SHP77 treated with DMSO at 0.1 percent for 48 hours (cell line): ENCODE measurements around the gene CFAP77.

Source experiments
- DNase-seq: peaks from one replicate; lab custom pipeline; 2025; lab: John Stamatoyannopoulos, UW

CFAP77 gene

DNA sequence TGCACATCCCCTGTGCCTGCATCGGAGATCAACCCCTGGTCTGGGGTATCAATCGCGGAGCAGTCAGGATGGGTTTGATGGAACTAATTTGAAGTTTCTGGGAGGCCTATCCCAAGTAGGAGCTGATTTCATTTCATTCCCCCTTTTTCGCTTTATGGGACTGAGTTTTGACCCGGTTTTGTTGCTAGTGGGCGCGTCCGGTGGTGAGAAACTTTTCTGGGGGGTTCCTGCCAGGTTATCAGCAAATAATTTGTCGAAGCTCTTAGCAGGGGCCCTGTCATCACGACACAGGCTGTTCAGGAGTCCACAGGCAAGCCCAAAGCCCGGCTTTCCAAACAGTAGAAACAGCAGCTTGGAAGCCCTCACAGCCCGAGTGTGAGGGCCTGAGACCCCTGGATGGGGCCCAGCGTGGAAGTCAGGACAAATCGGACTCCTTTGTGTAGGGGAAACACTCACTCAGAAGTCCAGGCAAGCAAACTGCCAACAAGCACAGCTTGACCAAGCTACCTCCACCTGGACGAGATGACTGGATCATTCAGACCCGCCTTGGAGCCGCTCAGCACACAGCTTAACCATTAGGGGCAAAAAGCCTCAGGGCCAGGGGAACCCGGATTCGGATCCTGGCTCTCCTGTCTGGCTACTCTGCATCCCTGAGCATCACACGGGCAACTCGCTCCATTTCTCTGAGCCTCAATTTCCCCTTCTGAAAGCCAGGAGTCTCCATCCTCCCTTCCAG lies 108.0 kb downstream of the CFAP77 start:
- DNase-seq: no peak

DNA sequence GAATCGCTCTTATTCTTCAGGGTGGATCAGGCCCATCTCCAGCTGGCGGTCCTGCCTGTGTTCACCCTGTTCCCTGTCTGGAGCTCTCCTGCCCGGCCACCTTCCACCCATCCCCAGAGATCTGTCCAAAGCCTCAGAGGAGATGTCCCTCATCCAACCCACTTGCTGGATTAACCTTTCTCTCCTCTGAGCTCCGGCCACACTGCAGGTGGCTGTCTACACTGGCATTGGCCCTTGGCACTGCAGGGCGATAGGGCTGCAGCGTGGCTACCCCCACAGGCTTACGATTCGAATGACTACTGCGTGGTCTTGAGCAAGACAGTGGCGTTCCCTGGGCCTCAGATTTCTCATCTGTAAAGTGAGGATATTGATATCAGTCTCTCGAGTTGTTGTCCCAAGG lies 108.6 kb downstream of the CFAP77 start:
- DNase-seq: no peak

- DNase-seq: no peak
These were observed 109.0 kb downstream of the CFAP77 start for GRCh38 chr9:132519033-132519432.

GRCh38 chr9:132520612-132521011 lies 110.6 kb downstream of the CFAP77 start:
- DNase-seq: no peak

DNA sequence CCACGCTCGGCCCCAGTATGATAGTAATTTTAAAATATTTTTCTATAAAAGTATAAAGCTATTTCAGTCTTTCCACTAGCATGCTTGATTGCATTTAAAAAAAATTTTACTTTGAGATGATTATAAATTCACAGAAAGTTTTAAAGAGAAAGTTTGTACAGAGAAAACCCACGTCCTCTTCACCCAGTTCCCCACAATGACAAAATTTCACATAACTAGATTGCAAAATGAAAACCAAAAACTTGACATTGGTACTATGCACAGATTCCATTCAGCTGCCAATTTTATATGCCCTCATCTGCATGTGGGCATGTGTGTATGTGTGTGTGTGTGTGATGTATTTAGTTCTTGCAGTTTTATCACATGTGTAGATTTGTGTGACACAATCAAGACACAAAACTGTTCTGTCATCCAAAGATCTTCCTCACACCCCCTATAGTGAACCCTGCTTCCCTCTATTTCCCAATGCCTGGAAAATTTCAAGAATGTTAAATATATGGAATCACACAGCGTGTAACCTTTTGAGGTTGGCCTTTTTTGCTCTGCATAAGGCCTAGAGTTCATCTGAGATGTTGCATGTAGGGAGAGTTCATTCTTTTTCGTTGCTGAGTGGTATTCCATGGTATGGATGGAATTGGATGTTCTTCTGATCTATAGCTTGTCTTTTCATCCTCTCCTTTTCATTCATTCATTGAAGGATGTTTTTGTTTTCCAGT lies 115.5 kb downstream of the CFAP77 start:
- DNase-seq: no peak

DNA sequence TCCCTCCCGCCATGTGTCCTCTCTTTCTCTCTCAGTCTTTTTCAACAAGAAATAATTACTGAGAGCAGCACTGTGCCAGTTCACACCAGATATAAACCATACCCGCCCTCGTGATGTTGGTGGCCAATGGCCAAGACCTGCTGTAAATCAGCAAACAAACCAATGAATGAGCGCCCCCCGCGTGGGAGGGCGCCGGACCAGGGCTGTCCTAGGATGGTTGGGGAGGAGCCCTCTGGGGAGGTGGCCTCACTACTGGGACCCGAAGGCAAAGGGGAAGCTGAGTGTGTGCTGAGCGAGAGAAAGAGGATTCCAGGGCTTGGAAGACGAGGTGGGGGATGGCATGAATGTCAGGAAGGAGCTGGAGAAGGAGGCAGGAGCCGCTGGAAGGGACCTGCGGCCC lies 121.2 kb downstream of the CFAP77 start:
- no peak for DNase-seq

GRCh38 chr9:132531710-132532570 lies 121.9 kb downstream of the CFAP77 start:
- DNase-seq: no peak

- no peak for DNase-seq
These were observed 124.8 kb downstream of the CFAP77 start for GRCh38 chr9:132534832-132535231.

GRCh38 chr9:132536124-132536523 lies 126.1 kb downstream of the CFAP77 start:
- DNase-seq: no peak

DNA sequence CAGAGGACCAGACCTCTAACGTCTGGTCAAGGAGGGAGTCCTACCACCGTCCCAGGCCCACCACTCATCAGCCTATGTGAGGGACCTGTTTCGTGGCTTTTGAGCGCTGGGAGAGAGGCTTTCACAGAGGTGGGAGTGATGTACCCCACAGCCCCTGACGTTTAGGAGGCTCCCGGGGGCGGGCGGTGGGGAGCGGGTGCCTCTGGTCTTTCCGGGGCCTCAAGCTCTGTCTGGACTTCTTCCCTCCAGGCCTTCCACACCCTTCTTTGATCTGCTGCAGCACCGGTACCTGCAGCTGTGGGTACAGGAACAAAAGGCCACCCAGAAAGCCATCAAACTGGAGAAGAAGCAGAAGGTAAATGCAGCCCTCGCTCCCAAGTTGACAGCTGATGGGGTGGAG lies 127.3 kb downstream of the CFAP77 start:
- no peak for DNase-seq

- DNase-seq: no peak
These were observed 128.1 kb downstream of the CFAP77 start for GRCh38 chr9:132538071-132538470.

- DNase-seq: no peak
These were observed 129.1 kb downstream of the CFAP77 start for GRCh38 chr9:132539096-132539495.

DNA sequence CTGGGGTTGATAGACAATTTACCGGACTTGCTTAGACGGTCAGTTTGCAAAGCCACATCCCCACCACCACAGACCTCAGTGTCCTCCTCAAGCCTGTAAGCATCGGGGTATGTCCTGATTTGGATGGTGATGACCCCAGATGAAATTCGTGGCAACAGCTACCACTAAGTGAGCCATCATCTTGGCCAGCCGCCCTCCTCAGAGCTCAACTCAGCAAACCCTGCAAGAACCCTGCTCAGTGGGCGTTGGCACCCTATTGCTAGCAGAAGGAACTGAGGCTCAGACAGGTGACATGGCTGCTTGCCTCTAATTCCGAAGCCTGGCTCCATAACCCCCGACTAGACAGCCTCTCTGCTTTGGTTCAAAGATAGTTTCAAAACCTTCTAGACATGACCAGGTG lies 131.0 kb downstream of the CFAP77 start:
- no peak for DNase-seq

- DNase-seq: no peak
These were observed 132.1 kb downstream of the CFAP77 start for GRCh38 chr9:132541870-132542830.

- no peak for DNase-seq
These were observed 133.2 kb downstream of the CFAP77 start for GRCh38 chr9:132543251-132543650.

- DNase-seq: no peak
These were observed 133.9 kb downstream of the CFAP77 start for GRCh38 chr9:132543960-132544359.

DNA sequence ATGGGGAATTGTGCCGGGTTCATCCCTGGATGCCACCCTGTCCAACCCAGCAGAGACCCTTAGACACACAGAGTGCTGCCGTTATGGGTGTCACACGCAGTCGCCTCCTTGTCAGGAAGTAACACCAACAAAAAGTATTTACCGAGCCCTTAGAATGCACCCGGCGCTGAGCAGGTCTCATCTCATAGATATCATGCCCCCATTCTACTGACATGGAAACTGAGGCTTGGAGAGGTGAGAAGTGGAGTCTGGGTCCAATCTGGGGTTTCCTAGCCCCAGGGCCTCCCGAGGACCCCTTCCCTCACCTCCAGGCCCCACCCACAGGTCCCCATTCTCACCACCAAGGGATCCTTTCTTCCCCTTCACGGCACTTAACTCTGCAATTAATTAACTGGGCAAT lies 135.6 kb downstream of the CFAP77 start:
- no peak for DNase-seq

DNA sequence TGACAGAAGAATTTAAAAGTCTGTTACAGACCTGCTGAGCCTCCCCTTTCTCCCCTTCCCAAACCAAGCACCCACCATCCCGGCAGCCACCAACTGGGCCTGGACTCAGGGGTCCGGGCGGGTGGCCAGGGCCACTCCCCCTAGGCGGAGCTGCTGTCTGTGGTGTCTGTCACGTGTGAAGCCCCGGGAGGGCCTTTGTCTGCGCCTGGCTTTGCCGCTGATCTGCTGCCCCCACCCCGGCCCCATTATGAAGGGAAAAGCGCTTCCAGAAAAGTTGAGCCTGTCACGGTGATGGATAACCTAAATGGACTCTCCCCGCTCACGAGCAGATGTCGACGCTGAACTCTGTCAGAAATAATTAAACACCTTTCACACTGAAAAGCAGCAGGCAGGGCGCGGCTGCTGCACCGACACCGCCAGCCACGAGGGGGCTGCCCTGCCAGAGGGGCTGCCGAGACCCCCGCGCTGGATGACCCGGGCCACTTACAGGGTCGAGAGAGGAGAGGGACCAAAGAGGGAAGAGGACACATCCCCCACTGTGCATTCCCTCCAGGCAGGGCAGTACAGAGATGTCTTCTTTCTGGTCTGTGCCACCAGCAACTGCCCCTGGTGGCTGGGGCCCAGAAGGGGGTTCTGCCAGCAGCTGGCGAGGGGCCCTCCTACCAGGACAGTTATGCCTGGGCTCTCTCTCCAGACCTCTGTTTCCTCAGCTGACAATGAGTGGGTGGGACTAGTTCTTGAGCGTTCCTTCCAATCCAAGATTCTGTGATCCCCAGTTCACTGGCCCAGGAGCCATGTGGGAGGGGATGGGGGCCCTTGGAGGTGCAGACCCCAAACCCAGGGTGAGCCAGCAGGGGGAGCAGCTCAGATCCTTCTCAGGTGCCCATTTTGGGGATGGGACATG lies 136.4 kb downstream of the CFAP77 start:
- DNase-seq: no peak

GRCh38 chr9:132547052-132547431 lies 137.0 kb downstream of the CFAP77 start:
- DNase-seq: no peak

GRCh38 chr9:132547436-132547835 lies 137.4 kb downstream of the CFAP77 start:
- no peak for DNase-seq
